Parathyroid adenoma (tissue), 2 donors: ENCODE measurements around the gene TMEM95.

ENCODE experiments used
- H2AFZ ChIP-seq: fragments of 300-600 bp; sonication (generic); one replicate; pipeline ENCODE4 v1.7.0; 2017; ENCODE audit warnings: antibody characterized with exemption, mild to moderate bottlenecking
- H3K27ac ChIP-seq: fragments of 300-600 bp; sonication (generic); one replicate; pipeline ENCODE4 v1.7.0; 2017
- H3K27me3 ChIP-seq: fragments of 300-600 bp; sonication (generic); one replicate; pipeline ENCODE4 v1.7.0; 2017; ENCODE audit warnings: low read length; ENCODE audit not compliant: control insufficient read depth, insufficient read depth
- H3K36me3 ChIP-seq: fragments of 300-600 bp; sonication (generic); one replicate; pipeline ENCODE4 v1.7.0; 2017; ENCODE audit warnings: low read length; ENCODE audit not compliant: control insufficient read depth, insufficient read depth
- H3K4me1 ChIP-seq: fragments of 300-600 bp; sonication (generic); one replicate; pipeline ENCODE4 v1.7.0; 2017; ENCODE audit warnings: control low read depth
- H3K4me2 ChIP-seq: fragments of 300-600 bp; sonication (generic); one replicate; pipeline ENCODE4 v1.7.0; 2017; ENCODE audit warnings: low read length
- H3K4me3 ChIP-seq: fragments of 300-600 bp; sonication (generic); one replicate; pipeline ENCODE4 v1.7.0; 2017; ENCODE audit warnings: low read depth, low read length
- H3K79me2 ChIP-seq: fragments of 300-600 bp; sonication (generic); one replicate; pipeline ENCODE4 v1.7.0; 2017; ENCODE audit warnings: control low read depth
- H3K9ac ChIP-seq: fragments of 300-600 bp; sonication (generic); one replicate; pipeline ENCODE4 v1.7.0; 2017; ENCODE audit warnings: mild to moderate bottlenecking
- H3K9me3 ChIP-seq: fragments of 300-600 bp; sonication (generic); one replicate; pipeline ENCODE4 v1.7.0; 2017; ENCODE audit warnings: low read length; ENCODE audit not compliant: control insufficient read depth
- TF ChIP-seq, protein P1 (sequence below): fragments of 300-600 bp; sonication (generic); IDR thresholded peaks from one replicate; pipeline ENCODE4 v1.7.0; 2017; ENCODE audit warnings: antibody characterized with exemption, mild to moderate bottlenecking
- donor health status: primary hyperparathyroidism.

Gene TMEM95

DNA sequence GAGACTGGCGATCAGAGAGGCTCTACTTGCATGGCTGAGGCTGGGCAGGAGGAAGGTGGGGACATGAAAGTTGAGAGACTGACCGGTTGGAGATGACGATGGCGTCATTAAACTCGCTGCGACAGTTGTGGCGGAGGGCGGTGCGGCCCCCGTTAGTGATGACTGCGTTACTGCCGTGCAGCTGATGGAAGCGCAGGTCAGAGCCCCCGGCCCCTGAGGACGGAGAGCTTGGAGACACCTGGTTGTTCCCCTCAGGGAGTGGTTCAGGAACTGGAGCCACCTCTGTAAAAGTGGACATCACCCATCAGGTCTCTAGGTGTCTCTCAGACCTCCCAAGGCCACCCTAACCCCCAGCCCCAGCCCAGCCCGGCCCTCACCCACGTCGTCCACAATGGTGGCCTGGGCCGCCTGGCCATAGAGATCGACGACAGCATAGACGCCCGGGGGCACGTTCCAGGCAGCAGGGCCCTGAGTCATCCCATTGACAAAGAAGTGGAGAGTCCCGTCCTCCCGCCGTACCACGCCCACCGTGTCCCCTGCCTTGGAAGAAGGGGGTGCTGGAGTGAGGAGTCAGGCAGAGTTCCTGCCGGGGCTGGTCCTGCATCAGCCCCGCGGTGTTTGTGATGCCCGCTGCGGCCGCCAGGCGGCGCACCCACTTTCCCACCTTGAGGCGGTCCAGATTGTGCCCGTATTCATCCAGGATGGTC, 31.1 kb upstream of the TMEM95 start:
- Histone ChIP-seq H2AFZ (no peak overlapping the region), H3K27me3 (no peaks in the 10 kb centered on the region), H3K79me2 (peaks cover 7% of the 10 kb centered on the region), H3K9ac (no peak overlapping the region), H3K9me3 (no peaks in the 10 kb centered on the region), H3K36me3 (no peaks in the 10 kb centered on the region), H3K4me3 (no peak overlapping the region), H3K27ac (no peak overlapping the region), H3K4me2 (no peak overlapping the region), H3K4me1 (peaks cover 6% of the 10 kb centered on the region)
- TF ChIP-seq, protein P1, sequence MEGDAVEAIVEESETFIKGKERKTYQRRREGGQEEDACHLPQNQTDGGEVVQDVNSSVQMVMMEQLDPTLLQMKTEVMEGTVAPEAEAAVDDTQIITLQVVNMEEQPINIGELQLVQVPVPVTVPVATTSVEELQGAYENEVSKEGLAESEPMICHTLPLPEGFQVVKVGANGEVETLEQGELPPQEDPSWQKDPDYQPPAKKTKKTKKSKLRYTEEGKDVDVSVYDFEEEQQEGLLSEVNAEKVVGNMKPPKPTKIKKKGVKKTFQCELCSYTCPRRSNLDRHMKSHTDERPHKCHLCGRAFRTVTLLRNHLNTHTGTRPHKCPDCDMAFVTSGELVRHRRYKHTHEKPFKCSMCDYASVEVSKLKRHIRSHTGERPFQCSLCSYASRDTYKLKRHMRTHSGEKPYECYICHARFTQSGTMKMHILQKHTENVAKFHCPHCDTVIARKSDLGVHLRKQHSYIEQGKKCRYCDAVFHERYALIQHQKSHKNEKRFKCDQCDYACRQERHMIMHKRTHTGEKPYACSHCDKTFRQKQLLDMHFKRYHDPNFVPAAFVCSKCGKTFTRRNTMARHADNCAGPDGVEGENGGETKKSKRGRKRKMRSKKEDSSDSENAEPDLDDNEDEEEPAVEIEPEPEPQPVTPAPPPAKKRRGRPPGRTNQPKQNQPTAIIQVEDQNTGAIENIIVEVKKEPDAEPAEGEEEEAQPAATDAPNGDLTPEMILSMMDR = peak; percentile 69

DNA sequence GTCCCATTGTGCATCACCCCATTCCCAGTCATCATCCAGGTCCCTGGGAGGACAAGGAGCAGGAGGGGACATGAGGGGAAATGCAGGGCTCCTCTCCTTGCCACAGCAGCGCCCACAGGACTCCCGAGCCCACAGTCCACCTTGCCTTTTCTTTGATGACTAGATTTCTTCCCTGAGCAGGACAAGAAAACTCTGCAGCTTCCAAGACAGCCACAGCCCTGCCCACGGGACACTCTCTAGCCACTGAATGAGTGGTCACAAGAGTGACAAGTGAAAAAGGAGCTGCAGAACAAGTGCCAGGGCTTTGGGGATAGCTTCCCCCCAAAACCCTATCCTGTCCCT, 30.5 kb upstream of the TMEM95 start:
- no peaks in the 10 kb centered on the region for H3K27me3 ChIP-seq
- H3K4me1 ChIP-seq = peaks cover 6% of the 10 kb centered on the region
- H3K36me3 ChIP-seq = no peaks in the 10 kb centered on the region
- H3K4me2 ChIP-seq = no peak overlapping the region
- no peak overlapping the region for H3K27ac ChIP-seq
- no peaks in the 10 kb centered on the region for H3K9me3 ChIP-seq
- H3K9ac ChIP-seq = no peak overlapping the region
- TF ChIP-seq, protein P1 = no peak
- no peak overlapping the region for H2AFZ ChIP-seq
- peaks cover 7% of the 10 kb centered on the region for H3K79me2 ChIP-seq
- H3K4me3 ChIP-seq = no peak overlapping the region

DNA sequence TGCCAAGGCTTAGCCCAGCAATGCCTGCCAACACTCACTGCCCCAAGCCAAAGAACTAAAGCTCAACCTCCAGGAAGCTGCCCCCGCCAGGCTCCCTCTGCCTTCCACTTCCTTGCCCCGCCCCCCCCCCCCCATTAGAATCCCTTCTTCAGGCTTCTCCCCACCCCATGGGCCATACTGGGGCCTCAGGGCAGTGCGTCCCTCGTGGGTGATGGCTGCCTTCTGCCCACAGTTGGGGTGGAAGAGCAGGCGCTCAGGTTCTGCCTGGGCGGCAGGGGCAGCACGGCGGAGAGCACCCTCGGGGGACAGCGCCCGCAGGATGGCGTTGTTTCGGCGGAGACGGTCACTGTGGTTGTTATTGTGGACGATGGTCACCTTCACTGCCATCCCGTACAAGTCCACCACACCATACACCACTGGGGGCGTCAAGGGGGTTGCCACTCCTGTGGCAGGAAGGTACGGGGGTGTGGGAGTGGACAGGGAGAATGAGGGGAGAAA, 29.9 kb upstream of the TMEM95 start:
- peaks cover 6% of the 10 kb centered on the region for H3K4me1 ChIP-seq
- no peaks in the 10 kb centered on the region for H3K27me3 ChIP-seq
- H3K4me3 ChIP-seq = no peak overlapping the region
- no peak overlapping the region for H3K27ac ChIP-seq
- no peaks in the 10 kb centered on the region for H3K9me3 ChIP-seq
- H2AFZ ChIP-seq = no peak overlapping the region
- H3K79me2 ChIP-seq = peaks cover 7% of the 10 kb centered on the region
- H3K36me3 ChIP-seq = no peaks in the 10 kb centered on the region
- TF ChIP-seq, protein P1 = no peak
- no peak overlapping the region for H3K9ac ChIP-seq
- H3K4me2 ChIP-seq = no peak overlapping the region

DNA sequence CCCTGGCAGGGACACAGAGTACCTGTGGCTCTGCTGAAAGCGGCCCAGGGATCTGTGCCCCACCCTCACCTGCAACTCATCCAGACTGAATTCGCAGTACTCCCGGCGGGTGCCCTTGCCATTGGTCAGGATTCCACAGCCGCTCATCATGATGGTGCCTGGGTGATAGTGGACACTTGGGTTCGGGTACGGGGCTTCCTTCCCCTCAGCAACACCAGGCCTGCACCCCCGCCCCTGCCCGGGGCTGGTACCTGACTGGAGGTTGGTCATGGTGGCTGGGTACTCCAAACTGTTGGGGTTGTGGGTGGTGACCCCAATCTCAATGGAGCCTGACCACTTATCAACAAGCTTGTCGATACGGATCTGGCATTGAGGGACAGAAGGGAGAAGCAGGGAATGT, 28.8 kb upstream of the TMEM95 start:
- TF ChIP-seq, protein P1 = no peak
- Histone ChIP-seq H3K27me3 (no peaks in the 10 kb centered on the region), H3K4me2 (no peak overlapping the region), H3K9ac (no peak overlapping the region), H3K36me3 (no peaks in the 10 kb centered on the region), H2AFZ (no peak overlapping the region), H3K4me3 (no peak overlapping the region), H3K79me2 (peaks cover 7% of the 10 kb centered on the region), H3K27ac (no peak overlapping the region), H3K4me1 (peaks cover 9% of the 10 kb centered on the region), H3K9me3 (no peaks in the 10 kb centered on the region)

DNA sequence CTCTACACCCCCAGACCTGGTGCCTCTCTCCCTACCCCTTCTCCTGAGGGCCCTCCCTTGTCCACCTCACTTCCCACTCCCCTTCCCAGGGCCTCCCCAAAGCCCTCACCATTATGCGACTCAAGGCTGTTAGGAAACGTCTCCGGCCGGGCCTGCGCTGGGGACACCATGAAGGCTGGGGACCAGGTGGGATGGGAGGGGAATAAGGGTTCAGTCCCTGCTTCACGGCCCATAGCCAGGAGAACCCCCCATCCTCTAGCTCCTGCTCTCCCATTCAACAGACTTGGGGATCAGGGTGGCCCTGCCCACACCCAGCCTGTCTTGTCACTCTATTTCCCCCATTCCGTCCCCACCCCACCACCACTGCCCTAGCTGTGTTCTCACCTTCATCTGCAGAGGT, 27.9 kb upstream of the TMEM95 start:
- H2AFZ ChIP-seq = no peak overlapping the region
- H3K9me3 ChIP-seq = no peaks in the 10 kb centered on the region
- no peak overlapping the region for H3K27ac ChIP-seq
- no peaks in the 10 kb centered on the region for H3K27me3 ChIP-seq
- H3K79me2 ChIP-seq = peaks cover 7% of the 10 kb centered on the region
- peaks cover 9% of the 10 kb centered on the region for H3K4me1 ChIP-seq
- H3K4me2 ChIP-seq = no peak overlapping the region
- TF ChIP-seq, protein P1 = no peak
- no peak overlapping the region for H3K4me3 ChIP-seq
- H3K36me3 ChIP-seq = no peaks in the 10 kb centered on the region
- H3K9ac ChIP-seq = no peak overlapping the region
